Mesothelial cell of epicardium (in vitro differentiated cells): ENCODE results near the gene CCDC178. TPM values are rescaled to one million over a fixed set of nuclear protein-coding genes. Genes with fewer than 3 reads are reported as not detected.
"Not testable (repeated sequence)": the region's sequence is repeated elsewhere in the genome, so short reads cannot be mapped to it uniquely, and the experiment has no call there.

Experiments used
- DNase-seq, 2 experiments: peaks; one replicate each; pipeline ENCODE4 v3.0.0; 2021; ENCODE audit warnings: low spot score in 2 of 2; ENCODE audit not compliant: unreplicated experiment in 2 of 2
- H3K27ac Mint-ChIP-seq: 2 replicates; pipeline ENCODE4 v1.8.0; 2021; ENCODE audit warnings: mixed read lengths
- H3K27me3 Mint-ChIP-seq: 2 replicates; pipeline ENCODE4 v1.8.0; 2021; ENCODE audit warnings: low read depth, mixed read lengths
- H3K36me3 Mint-ChIP-seq: 2 replicates; pipeline ENCODE4 v1.8.0; 2021; ENCODE audit warnings: mixed read lengths
- H3K4me1 Mint-ChIP-seq: 2 replicates; pipeline ENCODE4 v1.8.0; 2021; ENCODE audit warnings: mixed read lengths
- H3K4me3 Mint-ChIP-seq: 2 replicates; pipeline ENCODE4 v1.8.0; 2021; ENCODE audit warnings: mild to moderate bottlenecking, moderate library complexity, mixed read lengths
- H3K9me3 Mint-ChIP-seq: 2 replicates; pipeline ENCODE4 v1.8.0; 2021; ENCODE audit warnings: mixed read lengths
- CTCF ChIP-seq: fragments of 200-600 bp; sonication (generic); IDR thresholded peaks from one replicate; pipeline ENCODE4 v1.5.0; 2021; ENCODE audit warnings: antibody characterized with exemption; ENCODE audit not compliant: unreplicated experiment
- total RNA-seq: library from RNA; stranded (reverse); gene quantifications from 3 replicates; pipeline ENCODE4 v1.2.1, GENCODE V29; 2021

Gene CCDC178
- total RNA-seq, 1 donor from 2014 or later, result 3.1 TPM

DNA sequence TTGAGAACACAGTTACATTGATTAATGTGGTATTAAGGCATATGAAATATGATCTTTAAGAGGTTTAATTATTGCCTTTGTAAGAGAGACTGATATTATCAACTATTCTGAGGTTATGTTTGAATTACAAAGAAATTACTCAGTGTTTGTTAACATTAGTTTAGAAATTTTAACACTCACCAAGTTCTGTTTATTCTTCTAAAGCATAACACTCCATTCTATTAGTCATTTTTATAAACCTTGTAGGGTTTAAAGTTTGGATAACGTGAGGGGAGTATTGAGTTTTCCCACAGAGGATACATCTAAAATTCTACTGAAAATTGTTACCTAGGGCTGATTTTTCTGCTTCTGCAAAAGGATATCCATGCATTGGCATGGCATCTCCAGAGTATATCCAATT lies 7.7 kb downstream of the CCDC178 start:
- Mint-ChIP-seq H3K27ac (no peak overlapping the region), H3K4me3 (no peak overlapping the region), H3K36me3 (no peaks in the 10 kb centered on the region), H3K9me3 (no peaks in the 10 kb centered on the region), H3K4me1 (peaks cover 22% of the 10 kb centered on the region), H3K27me3 (peaks cover 6% of the 10 kb centered on the region)
- no peak for DNase-seq
- no peak for TF ChIP-seq CTCF

GRCh38 chr18:33427549-33427948 lies 13.0 kb downstream of the CCDC178 start:
- H3K27me3 Mint-ChIP-seq, result no peaks in the 10 kb centered on the region
- no peak for TF ChIP-seq CTCF
- no peak overlapping the region for H3K4me3 Mint-ChIP-seq
- H3K9me3 Mint-ChIP-seq, result no peaks in the 10 kb centered on the region
- H3K4me1 Mint-ChIP-seq, result peaks cover 28% of the 10 kb centered on the region
- no peak overlapping the region for H3K27ac Mint-ChIP-seq
- H3K36me3 Mint-ChIP-seq, result no peaks in the 10 kb centered on the region
- DNase-seq, result no peak

DNA sequence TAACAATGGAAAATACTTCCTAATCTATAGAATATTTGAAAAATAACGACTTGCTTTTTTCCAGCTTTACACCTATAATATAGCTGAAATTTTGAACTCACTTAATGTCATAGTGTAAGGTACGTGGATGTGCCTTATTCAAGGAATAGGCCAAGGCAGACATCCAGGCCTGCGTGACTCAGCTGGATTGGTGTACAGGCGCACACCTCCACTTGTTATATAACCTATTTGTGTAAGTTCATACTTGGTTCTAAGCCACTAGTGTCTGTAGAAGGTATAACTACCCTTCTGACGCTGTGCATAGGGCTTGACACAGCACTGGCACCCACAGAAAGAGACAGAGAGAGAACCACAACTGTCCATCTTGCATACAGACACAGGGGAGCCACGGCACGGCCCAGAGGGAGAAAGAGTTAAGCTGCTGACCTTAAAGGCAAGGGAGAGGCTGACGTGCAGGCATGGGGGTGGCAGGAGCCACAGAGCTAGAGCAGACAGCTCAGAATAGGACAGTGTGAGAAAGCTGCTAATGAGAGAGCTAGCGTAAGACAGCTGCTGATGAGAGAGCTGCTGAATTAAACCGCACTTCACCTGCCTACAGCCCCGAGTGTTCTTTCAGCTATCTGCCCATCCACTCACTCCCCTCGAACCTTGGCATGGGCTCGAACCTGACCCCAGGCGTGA lies 16.1 kb downstream of the CCDC178 start:
- H3K4me3 Mint-ChIP-seq, result no peak overlapping the region
- H3K9me3 Mint-ChIP-seq, result peaks cover 7% of the 10 kb centered on the region
- H3K36me3 Mint-ChIP-seq, result peaks cover 1% of the 10 kb centered on the region
- peaks cover 29% of the 10 kb centered on the region for H3K4me1 Mint-ChIP-seq
- no peak for DNase-seq
- no peak overlapping the region for H3K27ac Mint-ChIP-seq
- H3K27me3 Mint-ChIP-seq, result peaks cover 3% of the 10 kb centered on the region
- no peak for TF ChIP-seq CTCF

- no peak for DNase-seq
- Mint-ChIP-seq H3K4me3 (no peak overlapping the region), H3K27me3 (peaks cover 6% of the 10 kb centered on the region), H3K36me3 (peaks cover 2% of the 10 kb centered on the region), H3K4me1 (peaks cover 18% of the 10 kb centered on the region), H3K27ac (no peak overlapping the region), H3K9me3 (peaks cover 26% of the 10 kb centered on the region)
- no peak for TF ChIP-seq CTCF
Observed at GRCh38 chr18:33421225-33421624, 19.3 kb downstream of the CCDC178 start.

- Mint-ChIP-seq H3K9me3 (peaks cover 4% of the 10 kb centered on the region), H3K27ac (no peak overlapping the region), H3K27me3 (no peaks in the 10 kb centered on the region), H3K36me3 (no peaks in the 10 kb centered on the region), H3K4me1 (peaks cover 20% of the 10 kb centered on the region), H3K4me3 (no peak overlapping the region)
- TF ChIP-seq CTCF, result peak; percentile 74
- no peak for DNase-seq
Observed at GRCh38 chr18:33404244-33404873, 36.2 kb downstream of the CCDC178 start.

- not testable (repeated sequence) for H3K4me3 Mint-ChIP-seq, DNase-seq
Observed at GRCh38 chr18:33398939-33399338, 41.6 kb downstream of the CCDC178 start.

More at GRCh38 chr18:33398939-33399338, 41.6 kb downstream of the CCDC178 start:
- not testable (repeated sequence) for H3K27ac Mint-ChIP-seq, H3K36me3 Mint-ChIP-seq, H3K27me3 Mint-ChIP-seq, H3K9me3 Mint-ChIP-seq
- H3K4me1 Mint-ChIP-seq, result peaks cover 20% of the 10 kb centered on the region
